Liver (tissue), 9 donors: ENCODE results near the gene GPR180. TPM values are rescaled to one million over a fixed set of nuclear protein-coding genes. Genes with fewer than 3 reads are reported as not detected.

ENCODE experiments used
- DNase-seq: peaks from one replicate; pipeline ENCODE4 v3.0.0-alpha.2; 2017; ENCODE audit warnings: low spot score
- H3K27ac ChIP-seq, 2 donors: one replicate each; pipeline ENCODE4 v1.7.0; 2013; ENCODE audit warnings: inconsistent platforms in 2 of 2, low read length in 2 of 2, control low read depth in 1 of 2, low read depth in 1 of 2, mild to moderate bottlenecking in 1 of 2
- H3K27me3 ChIP-seq, 4 donors: one replicate each; pipeline versions ENCODE4 v1.6.1 to v1.7.0; 2013; ENCODE audit warnings: low read length in 3 of 4, inconsistent platforms in 1 of 4, mild to moderate bottlenecking in 1 of 4, moderate library complexity in 1 of 4; ENCODE audit not compliant: control insufficient read depth in 4 of 4, insufficient read depth in 4 of 4
- H3K36me3 ChIP-seq, 4 donors: one replicate each; pipeline versions ENCODE4 v1.6.1 to v1.7.0; 2013; ENCODE audit warnings: low read length in 3 of 4, mild to moderate bottlenecking in 3 of 4, low read depth in 1 of 4, moderate library complexity in 1 of 4; ENCODE audit not compliant: control insufficient read depth in 4 of 4, insufficient read depth in 3 of 4
- H3K4me1 ChIP-seq, 4 donors: one replicate each; pipeline versions ENCODE4 v1.6.1 to v1.7.0; 2013; ENCODE audit warnings: low read length in 3 of 4, mild to moderate bottlenecking in 3 of 4, moderate library complexity in 1 of 4; ENCODE audit not compliant: control insufficient read depth in 4 of 4, insufficient read depth in 4 of 4
- H3K4me3 ChIP-seq, 3 donors: one replicate each; pipeline versions ENCODE4 v1.6.1 to v1.7.0; 2013; ENCODE audit warnings: low read length in 3 of 3, control low read depth in 1 of 3, low read depth in 1 of 3, mild to moderate bottlenecking in 1 of 3
- H3K9ac ChIP-seq, 2 donors: one replicate each; pipeline ENCODE4 v1.7.0; 2013; ENCODE audit warnings: low read length in 2 of 2, mild to moderate bottlenecking in 2 of 2, moderate library complexity in 2 of 2, control low read depth in 1 of 2, low read depth in 1 of 2
- H3K9me3 ChIP-seq, 4 donors: one replicate each; pipeline versions ENCODE4 v1.6.1 to v1.7.0; 2013; ENCODE audit warnings: low read length in 3 of 4; ENCODE audit not compliant: control insufficient read depth in 4 of 4
- EGR1 ChIP-seq, 2 donors: IDR thresholded peaks; 2 replicates each; pipeline ENCODE4 v1.6.1; 2016 to 2018; ENCODE audit warnings: antibody characterized with exemption in 2 of 2, low read depth in 2 of 2
- FOXA1 ChIP-seq: IDR thresholded peaks from 2 replicates; pipeline ENCODE4 v1.6.1; 2016; ENCODE audit warnings: antibody characterized with exemption
- FOXA2 ChIP-seq: IDR thresholded peaks from 2 replicates; pipeline ENCODE4 v1.6.1; 2016; ENCODE audit warnings: antibody characterized with exemption
- GABPA ChIP-seq, 2 donors: IDR thresholded peaks in 1 of 2; conservative IDR thresholded peaks in 1 of 2; 2 replicates each; pipeline ENCODE4 v1.6.1; 2016; ENCODE audit warnings: antibody characterized with exemption in 2 of 2, mild to moderate bottlenecking in 1 of 2, moderate library complexity in 1 of 2
- HNF4A ChIP-seq, 2 donors: conservative IDR thresholded peaks; 2 replicates each; pipeline ENCODE4 v1.6.1; 2016; ENCODE audit warnings: antibody characterized with exemption in 2 of 2, mild to moderate bottlenecking in 2 of 2
- HNF4G ChIP-seq: IDR thresholded peaks from 2 replicates; pipeline ENCODE4 v1.6.1; 2016; ENCODE audit warnings: antibody characterized with exemption
- NR2F2 ChIP-seq: IDR thresholded peaks from 2 replicates; pipeline ENCODE4 v1.6.1; 2016; ENCODE audit warnings: antibody characterized with exemption
- RAD21 ChIP-seq, 2 donors: IDR thresholded peaks; 2 replicates each; pipeline ENCODE4 v1.6.1; 2016; ENCODE audit warnings: antibody characterized with exemption in 2 of 2, mild to moderate bottlenecking in 2 of 2
- REST ChIP-seq: IDR thresholded peaks from 2 replicates; pipeline ENCODE4 v1.6.1; 2016; ENCODE audit warnings: antibody characterized with exemption, mild to moderate bottlenecking
- RXRA ChIP-seq, 2 donors: IDR thresholded peaks; 2 replicates each; pipeline ENCODE4 v1.6.1; 2017 to 2018; ENCODE audit warnings: antibody characterized with exemption in 2 of 2, mild to moderate bottlenecking in 1 of 2
- SP1 ChIP-seq: IDR thresholded peaks from 2 replicates; pipeline ENCODE4 v1.6.1; 2018; ENCODE audit warnings: antibody characterized with exemption, mild to moderate bottlenecking
- TAF1 ChIP-seq: conservative IDR thresholded peaks from 2 replicates; pipeline ENCODE4 v1.6.1; 2016; ENCODE audit warnings: antibody characterized with exemption, mild to moderate bottlenecking
- WGBS: extraction: QIAGEN DNeasy Blood & Tissue Kit; methylation state at CpG from one replicate; pipeline ENCODE4 v1.1.7; 2013; 5-methylcytosine and 5-hydroxymethylcytosine counted together
- polyA plus RNA-seq, 2 donors: library from polyadenylated mRNA; stranded (reverse) in 1 of 2; unstranded in 1 of 2; fragments of 200-250 nt in 1 of 2; fragments of >200 nt in 1 of 2; fragmentation: Nextera tagmentation in 1 of 2; extraction: Ambion mirVana in 1 of 2; gene quantifications; one replicate each; pipeline versions ENCODE4 v1.2.1 to v1.2.3, GENCODE V29; 2013 to 2015
- total RNA-seq, 2 donors: library from RNA; depleted of rRNA; stranded (reverse); fragments of >200 nt; gene quantifications; one replicate each; pipeline ENCODE4 v1.2.3, GENCODE V29; 2014
- TF ChIP-seq, protein P1 (sequence below): IDR thresholded peaks from 2 replicates; pipeline ENCODE4 v1.6.1; 2016; ENCODE audit warnings: antibody characterized with exemption
- donor health status: healthy.
- donor health status: healthy.
- donor health status: healthy.
- donor health status: healthy.
- donor health status: healthy.

The GPR180 gene
- total and polyA plus RNA-seq, 4 donors, result 2.1 to 8.3 (median 2.8) TPM

DNA sequence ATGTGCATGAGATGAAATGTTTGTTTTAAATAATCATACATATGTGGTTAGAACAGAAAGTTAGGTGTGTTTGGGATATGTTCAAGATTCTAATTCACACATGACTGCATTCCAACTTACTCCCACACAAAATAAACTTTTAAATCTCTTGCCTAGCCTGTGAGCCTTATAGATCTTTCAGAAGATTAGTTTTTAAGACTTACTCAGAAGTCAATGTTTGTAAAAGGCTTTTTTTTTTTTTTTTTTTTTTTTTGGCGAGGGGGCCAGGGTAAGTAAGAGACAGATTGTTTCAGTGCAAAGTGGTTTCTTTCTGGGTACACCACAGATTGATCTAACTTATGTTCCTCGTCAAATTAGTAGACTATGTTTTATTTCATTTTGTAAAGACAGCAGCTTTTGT is 39.1 kb downstream of the GPR180 start:
- Histone ChIP-seq H3K9ac (no peak overlapping the region), H3K27me3 (no peaks in the 10 kb centered on the region), H3K36me3 (no peaks in the 10 kb centered on the region), H3K4me3 (no peak overlapping the region), H3K9me3 (no peaks in the 10 kb centered on the region), H3K4me1 (no peaks in the 10 kb centered on the region), H3K27ac (no peak overlapping the region)
- TF ChIP-seq TAF1, result no peak
- TF ChIP-seq, protein P1, sequence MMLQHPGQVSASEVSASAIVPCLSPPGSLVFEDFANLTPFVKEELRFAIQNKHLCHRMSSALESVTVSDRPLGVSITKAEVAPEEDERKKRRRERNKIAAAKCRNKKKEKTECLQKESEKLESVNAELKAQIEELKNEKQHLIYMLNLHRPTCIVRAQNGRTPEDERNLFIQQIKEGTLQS, result no peak
- TF ChIP-seq HNF4G, result no peak
- TF ChIP-seq HNF4A (conservative IDR thresholded peaks at IDR 0.05), result no peak
- TF ChIP-seq SP1, result no peak
- no peak for TF ChIP-seq REST
- TF ChIP-seq RAD21 (IDR thresholded peaks at IDR 0.05), result no peak
- no peak for TF ChIP-seq FOXA1
- TF ChIP-seq EGR1 (IDR thresholded peaks at IDR 0.05; ENCODE audit: low read depth in 2 of 2), result no peak
- TF ChIP-seq RXRA (IDR thresholded peaks at IDR 0.05), result no peak
- TF ChIP-seq GABPA (IDR thresholded peaks at IDR 0.05 in 1 of 2, conservative IDR thresholded peaks at IDR 0.05 in 1 of 2), result no peak
- 72% methylated on average over 2 of the region's 2 CpGs for WGBS
- no peak for DNase-seq

GRCh38 chr13:94641409-94641941 is 39.8 kb downstream of the GPR180 start:
- DNase-seq, result no peak
- no peaks in the 10 kb centered on the region for H3K4me1 ChIP-seq
- no peaks in the 10 kb centered on the region for H3K36me3 ChIP-seq
- H3K4me3 ChIP-seq, result no peak overlapping the region
- TF ChIP-seq FOXA1 (no peak), SP1 (no peak)
- H3K27me3 ChIP-seq, result no peaks in the 10 kb centered on the region
- H3K9ac ChIP-seq, result no peak overlapping the region
- WGBS, result 71% methylated on average over 3 of the region's 3 CpGs
- no peak overlapping the region for H3K27ac ChIP-seq
- H3K9me3 ChIP-seq, result no peaks in the 10 kb centered on the region

GRCh38 chr13:94646904-94647303 is 45.2 kb downstream of the GPR180 start:
- no peak overlapping the region for H3K9ac ChIP-seq
- no peaks in the 10 kb centered on the region for H3K36me3 ChIP-seq
- DNase-seq, result no peak
- H3K9me3 ChIP-seq, result no peaks in the 10 kb centered on the region
- 79% methylated on average over 4 of the region's 4 CpGs for WGBS
- TF ChIP-seq NR2F2, result no peak
- TF ChIP-seq FOXA1, result no peak
- no peak for TF ChIP-seq FOXA2
- TF ChIP-seq HNF4A (conservative IDR thresholded peaks at IDR 0.05), result no peak
- no peak for TF ChIP-seq HNF4G
- H3K27ac ChIP-seq, result no peak overlapping the region
- no peak overlapping the region for H3K4me3 ChIP-seq
- no peaks in the 10 kb centered on the region for H3K27me3 ChIP-seq
- H3K4me1 ChIP-seq, result peaks cover 0 to 2% (median 0%) of the 10 kb centered on the region in 4 donors
